Mononuclear cell (primary cell): ENCODE measurements around the gene SNTG2. TPM values are rescaled to one million over a fixed set of nuclear protein-coding genes. Genes with fewer than 3 reads are reported as not detected.

Source experiments
- H3K27me3 ChIP-seq: 2 replicates; pipeline ENCODE4 v1.6.0; 2011; ENCODE audit warnings: low read length, control low read depth; ENCODE audit not compliant: insufficient read depth
- H3K4me1 ChIP-seq: 2 replicates; pipeline ENCODE4 v1.5.1; 2011; ENCODE audit warnings: mild to moderate bottlenecking, low read length, control low read depth; ENCODE audit not compliant: insufficient read depth
- H3K4me3 ChIP-seq: 2 replicates; pipeline ENCODE4 v1.5.1; 2011; ENCODE audit warnings: mild to moderate bottlenecking, low read length, moderate library complexity
- H3K9me3 ChIP-seq: 2 replicates; pipeline ENCODE4 v1.5.1; 2011; ENCODE audit warnings: low read depth, mild to moderate bottlenecking, control low read depth, low read length
- total RNA-seq: library from RNA; depleted of rRNA; stranded (reverse); fragments of >200 nt; gene quantifications from one replicate; pipeline ENCODE4 v1.2.3, GENCODE V29; 2012

Gene SNTG2
- total RNA-seq, 1 donor: 1.5 TPM

- Histone ChIP-seq H3K4me1 (no peaks in the 10 kb centered on the region), H3K9me3 (no peaks in the 10 kb centered on the region)
Measured at GRCh38 chr2:1026141-1026540, 75.5 kb downstream of the SNTG2 start.

GRCh38 chr2:1028831-1029230 lies 78.2 kb downstream of the SNTG2 start:
- Histone ChIP-seq H3K27me3 (no peaks in the 10 kb centered on the region), H3K4me3 (no peak overlapping the region)

More at GRCh38 chr2:1026141-1026540, 75.5 kb downstream of the SNTG2 start:
- Histone ChIP-seq H3K27me3 (no peaks in the 10 kb centered on the region), H3K4me3 (no peak overlapping the region)

GRCh38 chr2:1032030-1032429 lies 81.4 kb downstream of the SNTG2 start:
- Histone ChIP-seq H3K4me3 (no peak overlapping the region), H3K9me3 (no peaks in the 10 kb centered on the region)

More at GRCh38 chr2:1028831-1029230, 78.2 kb downstream of the SNTG2 start:
- no peaks in the 10 kb centered on the region for H3K4me1 ChIP-seq
- H3K9me3 ChIP-seq: no peaks in the 10 kb centered on the region

GRCh38 chr2:1033069-1033468 lies 82.4 kb downstream of the SNTG2 start:
- Histone ChIP-seq H3K4me1 (no peaks in the 10 kb centered on the region), H3K4me3 (no peak overlapping the region), H3K27me3 (no peaks in the 10 kb centered on the region), H3K9me3 (no peaks in the 10 kb centered on the region)

More at GRCh38 chr2:1032030-1032429, 81.4 kb downstream of the SNTG2 start:
- no peaks in the 10 kb centered on the region for H3K4me1 ChIP-seq
- no peaks in the 10 kb centered on the region for H3K27me3 ChIP-seq

GRCh38 chr2:1037066-1037465 lies 86.4 kb downstream of the SNTG2 start:
- H3K9me3 ChIP-seq: no peaks in the 10 kb centered on the region
- no peaks in the 10 kb centered on the region for H3K4me1 ChIP-seq
- no peaks in the 10 kb centered on the region for H3K27me3 ChIP-seq
- H3K4me3 ChIP-seq: no peak overlapping the region

GRCh38 chr2:1039549-1039948 lies 88.9 kb downstream of the SNTG2 start:
- H3K4me3 ChIP-seq: no peak overlapping the region
- H3K27me3 ChIP-seq: no peaks in the 10 kb centered on the region
- H3K4me1 ChIP-seq: no peaks in the 10 kb centered on the region
- H3K9me3 ChIP-seq: no peaks in the 10 kb centered on the region

GRCh38 chr2:1041012-1041805 lies 90.6 kb downstream of the SNTG2 start:
- Histone ChIP-seq H3K4me1 (no peaks in the 10 kb centered on the region), H3K4me3 (no peak overlapping the region), H3K27me3 (no peaks in the 10 kb centered on the region), H3K9me3 (peaks cover 4% of the 10 kb centered on the region)

- Histone ChIP-seq H3K4me3 (no peak overlapping the region), H3K4me1 (no peaks in the 10 kb centered on the region), H3K27me3 (no peaks in the 10 kb centered on the region), H3K9me3 (peaks cover 7% of the 10 kb centered on the region)
Measured at GRCh38 chr2:1045109-1045508, 94.5 kb downstream of the SNTG2 start.

- peaks cover 7% of the 10 kb centered on the region for H3K9me3 ChIP-seq
- no peak overlapping the region for H3K4me3 ChIP-seq
- H3K4me1 ChIP-seq: no peaks in the 10 kb centered on the region
- H3K27me3 ChIP-seq: no peaks in the 10 kb centered on the region
Measured at GRCh38 chr2:1046067-1046466, 95.4 kb downstream of the SNTG2 start.

GRCh38 chr2:1047485-1047884 lies 96.8 kb downstream of the SNTG2 start:
- H3K4me1 ChIP-seq: no peaks in the 10 kb centered on the region
- H3K9me3 ChIP-seq: peaks cover 7% of the 10 kb centered on the region
- H3K27me3 ChIP-seq: no peaks in the 10 kb centered on the region
- H3K4me3 ChIP-seq: no peak overlapping the region

GRCh38 chr2:1049691-1050090 lies 99.0 kb downstream of the SNTG2 start:
- Histone ChIP-seq H3K4me1 (no peaks in the 10 kb centered on the region), H3K4me3 (no peak overlapping the region), H3K9me3 (peaks cover 7% of the 10 kb centered on the region), H3K27me3 (no peaks in the 10 kb centered on the region)

GRCh38 chr2:1051075-1051474 lies 100.4 kb downstream of the SNTG2 start:
- Histone ChIP-seq H3K4me3 (no peak overlapping the region), H3K9me3 (peaks cover 5% of the 10 kb centered on the region), H3K4me1 (no peaks in the 10 kb centered on the region), H3K27me3 (no peaks in the 10 kb centered on the region)

GRCh38 chr2:1052771-1053191 lies 102.1 kb downstream of the SNTG2 start:
- no peak overlapping the region for H3K4me3 ChIP-seq
- H3K27me3 ChIP-seq: no peaks in the 10 kb centered on the region
- H3K9me3 ChIP-seq: no peaks in the 10 kb centered on the region
- no peaks in the 10 kb centered on the region for H3K4me1 ChIP-seq

- Histone ChIP-seq H3K4me3 (no peak overlapping the region), H3K27me3 (no peaks in the 10 kb centered on the region), H3K9me3 (no peaks in the 10 kb centered on the region), H3K4me1 (no peaks in the 10 kb centered on the region)
Measured at GRCh38 chr2:1053786-1054185, 103.1 kb downstream of the SNTG2 start.

- H3K4me3 ChIP-seq: no peak overlapping the region
- H3K4me1 ChIP-seq: no peaks in the 10 kb centered on the region
- H3K27me3 ChIP-seq: no peaks in the 10 kb centered on the region
- no peaks in the 10 kb centered on the region for H3K9me3 ChIP-seq
Measured at GRCh38 chr2:1054399-1054798, 103.8 kb downstream of the SNTG2 start.

- no peaks in the 10 kb centered on the region for H3K4me1 ChIP-seq
- H3K4me3 ChIP-seq: no peak overlapping the region
- no peaks in the 10 kb centered on the region for H3K27me3 ChIP-seq
- no peaks in the 10 kb centered on the region for H3K9me3 ChIP-seq
Measured at GRCh38 chr2:1055014-1055595, 104.5 kb downstream of the SNTG2 start.
